Esophagus squamous epithelium (tissue), 4 donors: ENCODE data around the gene PRELID2.

Experiments
- CTCF ChIP-seq, 6 experiments: fragments of 450-650 bp in 4 of 6; fragments of 200-600 bp in 2 of 6; sonication (generic) in 2 of 6; IDR thresholded peaks; one replicate each; pipeline ENCODE4 v1.5.1; 2016 to 2019; ENCODE audit warnings: antibody characterized with exemption in 6 of 6, mild to moderate bottlenecking in 4 of 6, moderate library complexity in 4 of 6
- POLR2A ChIP-seq, 4 donors: fragments of 450-650 bp; IDR thresholded peaks; one replicate each; pipeline ENCODE4 v1.6.1; 2017; ENCODE audit warnings: antibody characterized with exemption in 4 of 4, mild to moderate bottlenecking in 4 of 4, moderate library complexity in 3 of 4

- TF ChIP-seq POLR2A (IDR thresholded peaks at IDR 0.05) (no peak), CTCF (IDR thresholded peaks at IDR 0.05) (no peak)
Measured at GRCh38 chr5:145846081-145846480, 10.9 kb upstream of the PRELID2 start.
